GM15510 (cell line): Measurements from ENCODE around the gene TUBGCP4.

ENCODE experiments used
- POLR2A ChIP-seq: IDR thresholded peaks from 3 replicates; pipeline ENCODE4 v1.6.1; 2011; ENCODE audit warnings: borderline replicate concordance; ENCODE audit not compliant: insufficient read length; ENCODE audit errors: extremely low read depth

TUBGCP4 gene

GRCh38 chr15:43423793-43424192 lies 52.9 kb downstream of the TUBGCP4 start:
- no peak for TF ChIP-seq POLR2A

GRCh38 chr15:43429687-43430086 lies 58.8 kb downstream of the TUBGCP4 start:
- TF ChIP-seq POLR2A, result no peak

GRCh38 chr15:43433165-43433564 lies 62.3 kb downstream of the TUBGCP4 start:
- TF ChIP-seq POLR2A, result no peak

GRCh38 chr15:43433661-43434303 lies 62.9 kb downstream of the TUBGCP4 start:
- no peak for TF ChIP-seq POLR2A

- TF ChIP-seq POLR2A, result no peak
Observed at GRCh38 chr15:43434446-43434845, 63.5 kb downstream of the TUBGCP4 start.

- no peak for TF ChIP-seq POLR2A
Observed at GRCh38 chr15:43436395-43436794, 65.5 kb downstream of the TUBGCP4 start.

- TF ChIP-seq POLR2A, result no peak
Observed at GRCh38 chr15:43439268-43439667, 68.4 kb downstream of the TUBGCP4 start.

GRCh38 chr15:43440721-43441281 lies 69.9 kb downstream of the TUBGCP4 start:
- no peak for TF ChIP-seq POLR2A

GRCh38 chr15:43441316-43441715 lies 70.4 kb downstream of the TUBGCP4 start:
- TF ChIP-seq POLR2A, result no peak

- TF ChIP-seq POLR2A, result no peak
Observed at GRCh38 chr15:43446344-43446743, 75.4 kb downstream of the TUBGCP4 start.

GRCh38 chr15:43449981-43450380 lies 79.1 kb downstream of the TUBGCP4 start:
- TF ChIP-seq POLR2A, result no peak
